SK-MEL-5 (cell line): ENCODE data around the gene CNDP2. TPM values are rescaled to one million over a fixed set of nuclear protein-coding genes. Genes with fewer than 3 reads are reported as not detected.

ENCODE experiments used
- DNase-seq: peaks from one replicate; pipeline ENCODE4 v3.0.0-alpha.2; 2016; ENCODE audit warnings: low read depth, low spot score
- in situ Hi-C: cut with HindIII; loops from 2 replicates; pipeline ENCODE4 v1.10.0; 2016; ENCODE audit warnings: low sequenced_read_pairs, high pct_unique_total_duplicates, low pct_unique_long_range_greater_than_20kb
- total RNA-seq: library from RNA; depleted of rRNA; stranded (reverse); fragments of >200 nt; shearing (Covaris generic); gene quantifications from 2 replicates; pipeline ENCODE4 v1.2.3, GENCODE V29; 2014; rRNA removed

The CNDP2 gene
- total RNA-seq, 1 experiment from 2014 or later, result 23.0 TPM

DNA sequence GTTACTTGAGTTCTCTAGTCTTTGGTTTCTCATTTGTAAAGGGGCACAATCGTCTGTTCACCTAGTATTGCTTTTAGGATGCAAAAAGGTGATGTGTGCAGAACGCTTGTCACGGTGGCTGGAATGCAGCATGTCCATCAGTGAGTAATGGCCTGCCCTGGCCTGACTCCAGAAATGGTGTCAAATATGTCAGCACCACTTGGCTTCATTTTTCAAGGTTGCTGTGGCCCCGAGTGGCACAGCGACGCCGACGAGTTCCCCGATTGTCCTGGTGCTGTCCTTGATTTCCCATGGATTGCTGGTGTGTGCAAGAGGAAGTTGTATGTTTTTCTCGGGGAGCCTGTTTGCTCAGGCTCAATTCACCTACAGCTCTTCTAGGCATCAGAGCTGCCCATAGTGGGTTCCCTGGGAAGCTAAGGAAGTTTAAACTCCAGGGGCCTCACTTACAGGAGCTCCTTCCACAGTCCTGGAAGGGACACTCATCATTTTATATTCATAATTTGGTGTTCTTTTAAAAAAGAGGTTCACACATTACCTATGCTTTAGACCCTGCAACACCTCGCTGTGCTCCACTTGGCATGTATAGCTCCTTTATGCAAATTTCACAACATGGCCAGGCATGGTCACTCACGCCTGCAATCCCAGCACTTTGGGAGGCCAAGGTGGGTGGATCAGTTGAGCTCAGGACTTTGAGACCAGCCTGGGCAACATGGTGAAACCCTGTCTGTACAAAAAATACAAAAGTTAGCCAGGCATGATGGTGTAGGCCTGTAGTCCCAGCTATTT, 75.9 kb downstream of the CNDP2 start:
- DNase-seq, result no peak
- in situ Hi-C loops, result no loop called here

GRCh38 chr18:74573053-74573452, 76.9 kb downstream of the CNDP2 start:
- in situ Hi-C loops, result no loop called here
- DNase-seq, result no peak

Other genes starting within 250 kb of the CNDP2 start
- gene CYB5A, start 204.4 kb upstream of the CNDP2 start, total RNA-seq, result 38.8 and 46.9 TPM in 2 replicates
- not detected in 2 replicates for gene C18orf63, start 180.5 kb upstream of the CNDP2 start, total RNA-seq
- gene DIPK1C, start 39.1 kb upstream of the CNDP2 start, total RNA-seq, result 12.6 and 17.3 TPM in 2 replicates
- 0.08 and 0.51 TPM in 2 replicates for gene CNDP1, start 38.1 kb downstream of the CNDP2 start, total RNA-seq
- 9.1 and 10.5 TPM in 2 replicates for gene ZNF407, start 101.5 kb downstream of the CNDP2 start, total RNA-seq